OCI-LY7 (cell line): ENCODE results near the gene AGR2.

Experiments
- EZH2phosphoT487 ChIP-seq: fragments of 200-600 bp; sonication (generic); IDR thresholded peaks from 2 replicates; pipeline ENCODE4 v1.6.1; 2018; ENCODE audit warnings: low read depth, borderline replicate concordance, mild to moderate bottlenecking, mixed run types, antibody characterized with exemption, low read length, moderate library complexity, mixed read lengths
- TF ChIP-seq, protein P1 (sequence below): fragments of 200-600 bp; sonication (generic); conservative IDR thresholded peaks from 2 replicates; pipeline ENCODE4 v1.5.1; 2014; ENCODE audit warnings: mild to moderate bottlenecking, antibody characterized with exemption, low read length, moderate library complexity, mixed read lengths

DNA sequence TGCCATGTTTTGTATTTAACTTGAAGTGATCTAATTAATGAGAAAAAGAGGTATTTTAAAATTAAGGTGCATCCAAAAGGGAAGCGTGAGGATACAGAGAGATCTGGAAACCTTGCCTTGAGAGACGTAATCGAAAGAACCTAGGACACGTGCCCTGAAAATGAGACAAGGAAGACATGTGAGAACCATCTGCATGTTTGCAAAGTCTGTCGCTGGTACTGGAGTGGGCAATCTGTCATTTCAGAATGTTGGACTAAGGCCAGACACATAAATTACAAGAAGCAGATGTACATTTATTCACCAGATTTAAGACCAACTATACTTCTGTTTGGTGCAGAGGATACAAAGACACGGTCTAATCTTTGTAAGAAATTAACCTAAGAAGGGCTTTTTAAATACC, 9.2 kb downstream of the AGR2 start:
- TF ChIP-seq, protein P1, sequence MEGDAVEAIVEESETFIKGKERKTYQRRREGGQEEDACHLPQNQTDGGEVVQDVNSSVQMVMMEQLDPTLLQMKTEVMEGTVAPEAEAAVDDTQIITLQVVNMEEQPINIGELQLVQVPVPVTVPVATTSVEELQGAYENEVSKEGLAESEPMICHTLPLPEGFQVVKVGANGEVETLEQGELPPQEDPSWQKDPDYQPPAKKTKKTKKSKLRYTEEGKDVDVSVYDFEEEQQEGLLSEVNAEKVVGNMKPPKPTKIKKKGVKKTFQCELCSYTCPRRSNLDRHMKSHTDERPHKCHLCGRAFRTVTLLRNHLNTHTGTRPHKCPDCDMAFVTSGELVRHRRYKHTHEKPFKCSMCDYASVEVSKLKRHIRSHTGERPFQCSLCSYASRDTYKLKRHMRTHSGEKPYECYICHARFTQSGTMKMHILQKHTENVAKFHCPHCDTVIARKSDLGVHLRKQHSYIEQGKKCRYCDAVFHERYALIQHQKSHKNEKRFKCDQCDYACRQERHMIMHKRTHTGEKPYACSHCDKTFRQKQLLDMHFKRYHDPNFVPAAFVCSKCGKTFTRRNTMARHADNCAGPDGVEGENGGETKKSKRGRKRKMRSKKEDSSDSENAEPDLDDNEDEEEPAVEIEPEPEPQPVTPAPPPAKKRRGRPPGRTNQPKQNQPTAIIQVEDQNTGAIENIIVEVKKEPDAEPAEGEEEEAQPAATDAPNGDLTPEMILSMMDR, result no peak
- TF ChIP-seq EZH2phosphoT487, result no peak
